ENCODE results near the gene PRDM13.

DNA sequence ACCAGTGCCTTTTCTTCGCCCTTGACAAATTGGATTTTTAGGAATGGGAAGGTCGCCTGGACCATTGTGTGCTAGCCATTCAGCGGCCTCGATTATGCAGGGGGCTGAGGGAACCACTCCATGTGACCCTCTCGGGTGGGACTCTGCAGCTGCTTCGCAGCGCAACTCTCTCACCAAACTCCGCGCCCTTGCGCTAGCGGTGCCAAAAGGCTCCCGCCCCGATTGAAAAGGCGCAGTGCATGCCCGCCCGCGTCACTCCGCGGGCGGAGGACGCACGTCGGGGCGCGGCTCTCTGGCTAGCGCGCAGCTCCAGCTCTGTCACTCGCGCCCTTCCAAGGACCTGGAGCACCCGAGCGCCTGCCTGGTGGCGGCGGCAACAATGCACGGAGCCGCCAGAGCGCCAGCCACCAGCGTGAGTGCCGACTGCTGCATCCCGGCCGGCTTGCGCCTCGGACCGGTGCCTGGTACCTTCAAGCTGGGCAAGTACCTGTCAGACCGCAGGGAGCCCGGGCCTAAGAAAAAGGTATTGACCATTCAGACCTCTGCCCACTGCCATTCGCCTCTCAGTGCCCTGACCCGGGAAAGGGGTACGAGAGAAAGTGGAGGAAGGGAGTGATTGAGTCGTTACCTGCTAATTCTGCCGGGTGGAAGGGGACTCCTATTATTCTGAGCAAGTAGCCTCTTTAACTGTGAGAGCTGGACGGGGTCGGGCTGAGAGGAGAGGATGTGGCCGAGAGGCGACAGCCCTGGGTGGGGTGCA lies at the start of gene PRDM13:
- no peak for TF ChIP-seq TAF1 (IDR thresholded peaks at IDR 0.05; ENCODE audit: borderline replicate concordance, insufficient read depth, low read length)
- no peak for TF ChIP-seq FOXP2 (optimal IDR thresholded peaks at IDR 0.05; ENCODE audit: borderline replicate concordance, extremely low read depth, extremely low read length, insufficient read depth)
- no peak for TF ChIP-seq POLR2AphosphoS5 (IDR thresholded peaks at IDR 0.05; ENCODE audit: low read depth, low read length)
- TF ChIP-seq, protein P1, sequence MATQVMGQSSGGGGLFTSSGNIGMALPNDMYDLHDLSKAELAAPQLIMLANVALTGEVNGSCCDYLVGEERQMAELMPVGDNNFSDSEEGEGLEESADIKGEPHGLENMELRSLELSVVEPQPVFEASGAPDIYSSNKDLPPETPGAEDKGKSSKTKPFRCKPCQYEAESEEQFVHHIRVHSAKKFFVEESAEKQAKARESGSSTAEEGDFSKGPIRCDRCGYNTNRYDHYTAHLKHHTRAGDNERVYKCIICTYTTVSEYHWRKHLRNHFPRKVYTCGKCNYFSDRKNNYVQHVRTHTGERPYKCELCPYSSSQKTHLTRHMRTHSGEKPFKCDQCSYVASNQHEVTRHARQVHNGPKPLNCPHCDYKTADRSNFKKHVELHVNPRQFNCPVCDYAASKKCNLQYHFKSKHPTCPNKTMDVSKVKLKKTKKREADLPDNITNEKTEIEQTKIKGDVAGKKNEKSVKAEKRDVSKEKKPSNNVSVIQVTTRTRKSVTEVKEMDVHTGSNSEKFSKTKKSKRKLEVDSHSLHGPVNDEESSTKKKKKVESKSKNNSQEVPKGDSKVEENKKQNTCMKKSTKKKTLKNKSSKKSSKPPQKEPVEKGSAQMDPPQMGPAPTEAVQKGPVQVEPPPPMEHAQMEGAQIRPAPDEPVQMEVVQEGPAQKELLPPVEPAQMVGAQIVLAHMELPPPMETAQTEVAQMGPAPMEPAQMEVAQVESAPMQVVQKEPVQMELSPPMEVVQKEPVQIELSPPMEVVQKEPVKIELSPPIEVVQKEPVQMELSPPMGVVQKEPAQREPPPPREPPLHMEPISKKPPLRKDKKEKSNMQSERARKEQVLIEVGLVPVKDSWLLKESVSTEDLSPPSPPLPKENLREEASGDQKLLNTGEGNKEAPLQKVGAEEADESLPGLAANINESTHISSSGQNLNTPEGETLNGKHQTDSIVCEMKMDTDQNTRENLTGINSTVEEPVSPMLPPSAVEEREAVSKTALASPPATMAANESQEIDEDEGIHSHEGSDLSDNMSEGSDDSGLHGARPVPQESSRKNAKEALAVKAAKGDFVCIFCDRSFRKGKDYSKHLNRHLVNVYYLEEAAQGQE (IDR thresholded peaks at IDR 0.05; ENCODE audit: insufficient read depth in 1 of 2, low read depth in 2 of 2, low read length in 2 of 2) = no peak
